CD14-positive monocyte (primary cell): Measurements from ENCODE around the gene FTL. TPM values are rescaled to one million over a fixed set of nuclear protein-coding genes. Genes with fewer than 3 reads are reported as not detected.

Experiments used
- DNase-seq, 3 donors: peaks; one replicate each; pipeline ENCODE4 v3.0.0-alpha.2; 2011 to 2022
- H2AFZ ChIP-seq: 2 replicates; pipeline ENCODE4 v1.6.0; 2012; ENCODE audit warnings: mild to moderate bottlenecking, low read depth, low read length, inconsistent platforms; ENCODE audit not compliant: insufficient read depth, poor library complexity, severe bottlenecking
- H3K27ac ChIP-seq, 2 donors: 1 replicate in 1 of 2; 2 replicates in 1 of 2; pipeline ENCODE4 v1.5.1; 2012 to 2013; ENCODE audit warnings: low read length in 2 of 2, control low read depth in 1 of 2, inconsistent platforms in 1 of 2, low read depth in 1 of 2, mild to moderate bottlenecking in 1 of 2
- H3K27me3 ChIP-seq, 2 donors: one replicate each; pipeline versions ENCODE4 v1.6.0 to v1.6.1; 2011 to 2013; ENCODE audit warnings: low read length in 2 of 2; ENCODE audit not compliant: control insufficient read depth in 2 of 2, insufficient read depth in 2 of 2
- H3K36me3 ChIP-seq, 2 donors: replicated peaks in 1 of 2; 1 replicate in 1 of 2; 2 replicates in 1 of 2; pipeline versions ENCODE4 v1.5.1 to v1.6.1; 2012 to 2013; ENCODE audit warnings: low read length in 2 of 2, control low read depth in 1 of 2, inconsistent platforms in 1 of 2, mild to moderate bottlenecking in 1 of 2; ENCODE audit not compliant: insufficient read depth in 2 of 2, control insufficient read depth in 1 of 2
- H3K4me1 ChIP-seq, 2 donors: 1 replicate in 1 of 2; 2 replicates in 1 of 2; pipeline versions ENCODE4 v1.5.1 to v1.6.1; 2012 to 2013; ENCODE audit warnings: low read length in 2 of 2, control low read depth in 1 of 2, inconsistent platforms in 1 of 2, mild to moderate bottlenecking in 1 of 2, moderate library complexity in 1 of 2; ENCODE audit not compliant: insufficient read depth in 2 of 2, control insufficient read depth in 1 of 2
- H3K4me2 ChIP-seq: replicated peaks from 2 replicates; pipeline ENCODE3; 2012; ENCODE audit warnings: low read length, moderate library complexity, mild to moderate bottlenecking; ENCODE audit not compliant: poor library complexity, severe bottlenecking; ENCODE audit errors: extremely low read depth
- H3K4me3 ChIP-seq, 3 experiments: fragments of 200-600 bp in 1 of 3; sonication (generic) in 1 of 3; replicated peaks in 1 of 3; 1 replicate in 2 of 3; 2 replicates in 1 of 3; pipeline ENCODE4 v1.5.1; 2011 to 2013; ENCODE audit warnings: low read length in 3 of 3, mild to moderate bottlenecking in 3 of 3, control low read depth in 2 of 3, low read depth in 2 of 3, inconsistent platforms in 1 of 3, moderate library complexity in 1 of 3
- H3K79me2 ChIP-seq: 2 replicates; pipeline ENCODE4 v1.6.0; 2012; ENCODE audit warnings: mild to moderate bottlenecking, control low read depth, inconsistent platforms, low read length, moderate library complexity; ENCODE audit not compliant: insufficient read depth
- H3K9ac ChIP-seq: 2 replicates; pipeline ENCODE4 v1.6.0; 2017; ENCODE audit warnings: low read length, mild to moderate bottlenecking; ENCODE audit not compliant: insufficient read depth, poor library complexity, severe bottlenecking
- H3K9me3 ChIP-seq, 2 donors: replicated peaks in 1 of 2; 1 replicate in 1 of 2; 2 replicates in 1 of 2; pipeline versions ENCODE4 v1.5.1 to v1.6.1; 2012 to 2013; ENCODE audit warnings: low read length in 2 of 2, control low read depth in 1 of 2; ENCODE audit not compliant: control insufficient read depth in 1 of 2, insufficient read depth in 1 of 2
- H4K20me1 ChIP-seq: 2 replicates; pipeline ENCODE4 v1.6.0; 2012; ENCODE audit warnings: mild to moderate bottlenecking, low read length, control low read depth, moderate library complexity; ENCODE audit not compliant: insufficient read depth
- H3K27ac Mint-ChIP-seq, 7 donors: one replicate each; pipeline ENCODE4 v1.8.0; 2020; ENCODE audit warnings: mild to moderate bottlenecking in 7 of 7, mixed read lengths in 7 of 7, moderate library complexity in 6 of 7, inconsistent platforms in 2 of 7
- H3K27me3 Mint-ChIP-seq, 3 donors: one replicate each; pipeline ENCODE4 v1.8.0; 2021 to 2022; ENCODE audit warnings: low read depth in 3 of 3, mild to moderate bottlenecking in 3 of 3, mixed read lengths in 3 of 3, moderate library complexity in 3 of 3, inconsistent platforms in 1 of 3
- H3K36me3 Mint-ChIP-seq, 2 donors: one replicate each; pipeline ENCODE4 v1.8.0; 2020; ENCODE audit warnings: mixed read lengths in 2 of 2, inconsistent platforms in 1 of 2, mild to moderate bottlenecking in 1 of 2
- H3K4me1 Mint-ChIP-seq: one replicate; pipeline ENCODE4 v1.8.0; 2020; ENCODE audit warnings: mild to moderate bottlenecking, mixed read lengths
- H3K4me3 Mint-ChIP-seq, 2 donors: one replicate each; pipeline ENCODE4 v1.8.0; 2020; ENCODE audit warnings: mild to moderate bottlenecking in 2 of 2, mixed read lengths in 2 of 2, moderate library complexity in 1 of 2
- H3K9me3 Mint-ChIP-seq, 7 donors: one replicate each; pipeline ENCODE4 v1.8.0; 2020 to 2022; ENCODE audit warnings: mixed read lengths in 7 of 7, mild to moderate bottlenecking in 6 of 7, moderate library complexity in 6 of 7, inconsistent platforms in 2 of 7
- CTCF ChIP-seq: fragments of 200-600 bp; IDR thresholded peaks from one replicate; pipeline ENCODE4 v1.8.0; 2022; ENCODE audit warnings: antibody characterized with exemption, mild to moderate bottlenecking
- WGBS: methylation state at CpG from one replicate; pipeline ENCODE4 v1.1.5; 2013; ENCODE audit warnings: missing lambda C conversion rate; ENCODE audit not compliant: insufficient coverage; 5-methylcytosine and 5-hydroxymethylcytosine counted together
- intact Hi-C, 2 donors: fragments of 100-400 bp; cut with micrococcal nuclease; formaldehyde crosslinking; loops; one replicate each; pipeline versions ENCODE4 v1.15.0 to v1.15.1; 2023
- polyA plus RNA-seq, 3 donors: library from polyadenylated mRNA; depleted of rRNA in 1 of 3; unstranded in 2 of 3; stranded (reverse) in 1 of 3; fragments of 300-500 nt in 2 of 3; fragments of >200 nt in 1 of 3; fragmentation: Illumina TruSeq in 2 of 3; gene quantifications; 1 replicate in 2 of 3; 2 replicates in 1 of 3; pipeline ENCODE4 v1.2.3, GENCODE V29; 2012 to 2021

The FTL gene
- polyA plus RNA-seq, 3 donors: 4,468 to 26,681 (median 23,650) TPM

GRCh38 chr19:48989701-48990291 lies 24.7 kb downstream of the FTL start:
- peaks cover 23 to 34% of the 10 kb centered on the region in 2 donors for H3K4me1 ChIP-seq
- Mint-ChIP-seq H3K4me3 (no peak overlapping the region), H3K9me3 (peaks cover 0 to 1% (median 0%) of the 10 kb centered on the region in 7 donors), H3K4me1 (peaks cover 21% of the 10 kb centered on the region), H3K36me3 (peaks cover 33 to 61% of the 10 kb centered on the region in 2 donors), H3K27ac (peak overlapping the region in 3 of 7 donors; percentile 6 to 87 (median 37)), H3K27me3 (peaks cover 0 to 5% (median 0%) of the 10 kb centered on the region in 3 donors)
- WGBS: 95% methylated on average over 10 of the region's 17 CpGs
- H4K20me1 ChIP-seq: peaks cover 8% of the 10 kb centered on the region
- no peak overlapping the region for H3K4me2 ChIP-seq
- no peak for DNase-seq
- no peaks in the 10 kb centered on the region for H3K27me3 ChIP-seq
- no peak overlapping the region for H3K4me3 ChIP-seq
- no peak overlapping the region for H2AFZ ChIP-seq
- peaks cover 31 to 53% of the 10 kb centered on the region in 2 donors for H3K36me3 ChIP-seq
- H3K79me2 ChIP-seq: peaks cover 47% of the 10 kb centered on the region
- no peak for TF ChIP-seq CTCF
- H3K27ac ChIP-seq: no peak overlapping the region
- H3K9me3 ChIP-seq: no peaks in the 10 kb centered on the region
- no peak overlapping the region for H3K9ac ChIP-seq
- intact Hi-C loops: loop anchor here in 1 of 2 donors (10.0 kb wide), 1 partner anchor 665 kb away; the partner anchor contains the start of gene EMP3

- peaks cover 31 to 55% of the 10 kb centered on the region in 2 donors for H3K36me3 Mint-ChIP-seq
- Histone ChIP-seq H3K9me3 (no peaks in the 10 kb centered on the region), H3K4me2 (no peak overlapping the region), H3K27ac (no peak overlapping the region), H3K27me3 (no peaks in the 10 kb centered on the region), H2AFZ (no peak overlapping the region), H3K4me3 (no peak overlapping the region), H3K36me3 (peaks cover 25 to 47% of the 10 kb centered on the region in 2 donors), H4K20me1 (peaks cover 8% of the 10 kb centered on the region), H3K4me1 (peaks cover 25 to 40% of the 10 kb centered on the region in 2 donors), H3K9ac (no peak overlapping the region), H3K79me2 (peaks cover 53% of the 10 kb centered on the region)
- no peak overlapping the region for H3K4me3 Mint-ChIP-seq
- no peak for TF ChIP-seq CTCF
- peaks cover 26% of the 10 kb centered on the region for H3K4me1 Mint-ChIP-seq
- H3K27ac Mint-ChIP-seq: peak overlapping the region in 2 of 7 donors; percentile 6 to 87
- peaks cover 0 to 1% (median 0%) of the 10 kb centered on the region in 7 donors for H3K9me3 Mint-ChIP-seq
- H3K27me3 Mint-ChIP-seq: peaks cover 0 to 5% (median 0%) of the 10 kb centered on the region in 3 donors
- DNase-seq: no peak
- 100% methylated on average over 1 of the region's 4 CpGs for whole genome bisulfite sequencing
- intact Hi-C loops: loop anchor here in 1 of 2 donors (10.0 kb wide), 1 partner anchor 666 kb away; the partner anchor contains the start of gene EMP3
Observed at GRCh38 chr19:48990400-48990799, 25.3 kb downstream of the FTL start.
